WI38 (cell line): ENCODE results near the gene UGT1A7.

Experiments used
- H3K4me3 ChIP-seq: 2 replicates; pipeline ENCODE4 v1.5.1; 2011; ENCODE audit warnings: low read depth, mild to moderate bottlenecking, control low read depth, low read length
- CTCF ChIP-seq: IDR thresholded peaks from 2 replicates; pipeline ENCODE4 v1.5.1; 2012; ENCODE audit warnings: low read depth, mild to moderate bottlenecking, control low read depth, low read length

Gene UGT1A7

DNA sequence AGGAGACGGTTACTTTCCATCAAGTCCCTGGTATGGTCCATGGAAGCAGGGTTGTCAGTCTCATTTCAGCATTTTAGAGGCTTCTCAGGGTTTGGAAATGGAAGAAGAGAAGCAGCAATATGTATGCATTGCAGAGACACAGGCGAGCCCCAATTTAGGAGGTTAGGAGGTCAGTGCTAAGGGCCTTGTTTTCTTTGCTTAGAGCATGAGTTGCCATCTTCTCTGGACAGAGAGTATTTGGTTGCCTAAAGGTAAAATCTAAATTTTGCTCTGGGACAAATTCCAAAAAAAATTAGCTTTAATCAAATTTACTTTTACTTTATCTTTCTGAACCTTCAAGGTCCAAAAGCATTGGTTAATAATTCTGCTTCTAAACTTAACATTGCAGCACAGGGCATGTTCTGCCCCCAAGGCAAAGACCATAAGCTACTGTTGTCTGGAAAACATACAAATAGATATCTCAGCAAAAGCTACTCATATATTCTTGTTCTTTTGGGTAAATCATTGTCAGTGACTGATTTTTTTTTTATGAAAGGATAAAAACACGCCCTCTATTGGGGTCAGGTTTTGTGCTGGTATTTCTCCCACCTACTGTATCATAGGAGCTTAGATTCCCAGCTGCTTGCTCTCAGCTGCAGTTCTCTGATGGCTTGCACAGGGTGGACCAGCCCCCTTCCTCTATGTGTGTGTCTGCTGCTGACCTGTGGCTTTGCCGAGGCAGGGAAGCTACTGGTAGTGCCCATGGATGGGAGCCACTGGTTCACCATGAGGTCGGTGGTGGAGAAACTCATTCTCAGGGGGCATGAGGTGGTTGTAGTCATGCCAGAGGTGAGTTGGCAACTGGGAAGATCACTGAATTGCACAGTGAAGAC, 10.2 kb upstream of the UGT1A7 start, which contains the start of gene UGT1A9:
UGT1A9 (plus strand) TSS at position 609 of the 872 bp plus-strand sequence; CDS start at position 646, 37 bp downstream.
- no peak within 1 kb of the TSS for H3K4me3 ChIP-seq
- TF ChIP-seq CTCF, result no peak

GRCh38 chr2:233672886-233673285, 8.8 kb upstream of the UGT1A7 start:
- H3K4me3 ChIP-seq, result no peak overlapping the region
- TF ChIP-seq CTCF, result no peak

DNA sequence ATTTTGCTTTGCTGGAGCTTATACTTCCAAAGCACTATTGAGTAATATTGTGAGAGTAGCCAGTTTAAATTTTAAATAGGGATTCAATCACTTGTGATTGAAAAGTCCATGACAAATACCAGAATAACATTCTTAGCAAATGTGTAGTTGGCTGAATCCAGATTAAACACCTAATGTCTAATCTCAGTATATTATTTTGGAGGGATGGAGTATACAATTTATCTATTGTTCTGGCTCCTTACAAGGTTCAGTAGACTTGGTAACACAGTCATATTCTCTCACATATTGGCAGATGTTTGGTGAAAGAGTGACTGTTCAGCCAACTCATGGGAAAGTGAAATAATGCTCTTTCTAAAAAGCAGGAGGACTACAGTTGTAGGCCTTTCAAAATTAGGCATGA, 7.8 kb upstream of the UGT1A7 start:
- no peak for TF ChIP-seq CTCF
- no peak overlapping the region for H3K4me3 ChIP-seq

GRCh38 chr2:233674314-233674713, 7.4 kb upstream of the UGT1A7 start:
- TF ChIP-seq CTCF, result no peak
- H3K4me3 ChIP-seq, result no peak overlapping the region

GRCh38 chr2:233674995-233675394, 6.7 kb upstream of the UGT1A7 start:
- TF ChIP-seq CTCF, result no peak
- H3K4me3 ChIP-seq, result no peak overlapping the region

DNA sequence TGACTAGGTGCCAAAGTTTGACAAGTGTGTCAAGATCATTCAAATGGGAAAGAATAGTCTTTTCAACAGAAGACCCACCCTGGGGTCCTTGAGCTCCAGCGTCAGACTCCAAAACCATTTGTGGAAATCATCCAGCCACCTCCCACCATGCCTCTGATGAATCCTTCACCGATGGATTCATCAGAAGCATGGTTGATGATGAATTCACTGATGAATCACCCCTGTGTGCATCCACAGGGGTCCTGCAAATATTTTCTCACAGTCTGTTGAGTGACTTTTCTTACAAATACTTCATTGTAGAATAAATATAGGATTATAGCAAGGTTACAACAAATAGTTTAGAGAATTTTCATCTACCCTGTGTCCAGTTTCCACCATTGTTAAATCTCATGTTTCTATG, 5.7 kb upstream of the UGT1A7 start:
- no peak overlapping the region for H3K4me3 ChIP-seq
- TF ChIP-seq CTCF, result no peak

DNA sequence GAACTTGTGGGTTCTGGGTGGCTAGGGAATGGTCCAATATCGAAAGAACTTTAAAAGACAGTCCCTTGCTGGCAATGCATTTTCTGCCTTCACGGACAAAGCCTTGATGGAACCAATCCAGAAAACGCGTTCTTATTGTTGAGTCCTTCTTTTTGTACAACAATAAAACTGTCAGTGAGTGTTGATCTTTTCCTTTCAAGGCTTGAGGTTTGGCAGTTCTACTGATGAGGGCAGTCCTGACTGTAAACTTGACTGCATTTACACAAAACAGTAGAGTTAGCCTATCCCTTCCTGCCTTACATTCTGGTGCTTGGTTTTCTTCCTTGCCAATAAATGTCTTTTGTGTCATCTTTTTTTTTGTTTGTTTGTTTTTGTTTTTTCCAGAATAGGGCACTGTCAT, 2.5 kb upstream of the UGT1A7 start:
- H3K4me3 ChIP-seq, result no peak overlapping the region
- TF ChIP-seq CTCF, result no peak
